GM21515 (cell line): Measurements from ENCODE around the gene EPB41L2.

Experiments used
- ATAC-seq: cut with Tn5 transposase; IDR thresholded peaks from one replicate; pipeline ENCODE4 v1.9.1; 2021; ENCODE audit not compliant: unreplicated experiment

EPB41L2 gene

GRCh38 chr6:131062241-131063027 is 611 bp downstream of the EPB41L2 start:
- no peak for ATAC-seq

- ATAC-seq: no peak
Measured at GRCh38 chr6:131061751-131062119, 1.3 kb downstream of the EPB41L2 start.

DNA sequence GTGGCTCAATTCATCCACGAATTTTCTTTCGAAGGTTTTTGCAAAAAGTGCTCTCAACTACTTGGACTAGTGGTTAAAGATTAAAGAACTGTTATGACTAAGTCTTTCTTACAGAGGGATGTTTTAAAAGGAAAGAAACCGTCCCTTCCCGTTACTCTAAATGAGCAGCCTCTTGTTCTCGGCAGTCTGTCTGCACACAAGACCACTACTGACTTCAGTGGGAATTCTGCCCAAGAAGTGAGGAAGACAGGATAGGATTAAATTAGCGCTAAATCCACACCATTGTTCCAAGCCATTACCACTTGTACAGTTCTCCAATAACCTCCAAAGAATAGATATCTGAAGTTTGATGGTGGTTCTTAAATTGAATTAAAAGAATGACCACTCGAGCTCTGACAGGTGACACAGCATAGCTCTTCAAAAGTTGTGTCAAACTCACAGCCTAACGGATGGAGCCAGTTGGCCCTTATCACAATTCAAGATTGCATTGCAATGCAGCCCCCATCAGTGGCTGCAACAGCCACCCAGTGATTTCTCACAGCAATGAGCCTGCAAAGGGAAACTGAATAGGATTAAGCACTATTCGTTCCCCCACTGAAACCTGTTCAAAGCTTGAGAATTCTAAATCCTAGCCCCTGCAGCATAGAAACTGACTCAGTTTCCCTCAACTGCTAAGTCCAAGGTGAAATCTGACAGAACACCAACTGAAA is 1.8 kb downstream of the EPB41L2 start:
- ATAC-seq: no peak

- no peak for ATAC-seq
Measured at GRCh38 chr6:131060311-131060710, 2.7 kb downstream of the EPB41L2 start.

- ATAC-seq: no peak
Measured at GRCh38 chr6:131059486-131059885, 3.6 kb downstream of the EPB41L2 start.

- no peak for ATAC-seq
Measured at GRCh38 chr6:131058236-131058635, 4.8 kb downstream of the EPB41L2 start.

DNA sequence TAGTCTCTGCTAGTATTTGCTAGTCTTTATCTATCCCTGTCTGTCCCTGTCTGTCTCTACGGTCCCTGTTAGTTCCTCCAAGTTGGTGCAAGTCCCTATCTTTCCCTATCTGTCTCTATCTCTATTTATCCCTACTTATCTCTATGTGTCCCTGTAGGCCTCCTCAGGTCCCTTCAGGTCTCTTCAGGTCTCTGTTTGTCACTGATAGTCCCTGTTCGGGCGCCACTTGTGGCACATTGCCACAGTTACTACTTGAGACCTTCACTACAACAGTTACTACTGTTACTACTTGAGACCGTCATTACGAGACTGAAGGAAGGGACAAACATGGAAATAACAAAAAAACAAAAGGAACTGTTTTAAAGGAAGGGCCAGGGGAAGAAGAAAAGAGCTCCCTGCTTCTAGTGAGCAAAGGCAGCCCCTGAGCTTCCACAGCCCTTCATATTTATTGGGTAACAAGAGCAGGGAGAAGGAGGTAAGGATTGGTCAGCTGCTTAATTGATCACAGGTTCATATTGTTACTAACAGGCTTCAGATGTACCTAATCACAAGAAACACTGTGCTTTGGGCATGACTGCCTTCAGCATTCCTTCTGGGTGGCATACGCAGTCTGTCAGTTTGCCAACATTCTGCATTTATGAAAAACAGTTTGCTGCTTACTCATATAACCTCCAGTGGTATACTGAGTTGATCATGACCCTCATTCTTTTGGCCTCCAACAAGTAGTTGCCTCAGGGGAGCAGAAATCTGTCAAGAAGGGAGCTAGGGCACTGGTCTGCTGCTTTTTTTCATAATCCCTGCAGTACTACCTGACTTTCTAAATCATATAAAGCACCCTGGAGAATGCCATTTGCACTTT is 8.4 kb downstream of the EPB41L2 start:
- no peak for ATAC-seq

DNA sequence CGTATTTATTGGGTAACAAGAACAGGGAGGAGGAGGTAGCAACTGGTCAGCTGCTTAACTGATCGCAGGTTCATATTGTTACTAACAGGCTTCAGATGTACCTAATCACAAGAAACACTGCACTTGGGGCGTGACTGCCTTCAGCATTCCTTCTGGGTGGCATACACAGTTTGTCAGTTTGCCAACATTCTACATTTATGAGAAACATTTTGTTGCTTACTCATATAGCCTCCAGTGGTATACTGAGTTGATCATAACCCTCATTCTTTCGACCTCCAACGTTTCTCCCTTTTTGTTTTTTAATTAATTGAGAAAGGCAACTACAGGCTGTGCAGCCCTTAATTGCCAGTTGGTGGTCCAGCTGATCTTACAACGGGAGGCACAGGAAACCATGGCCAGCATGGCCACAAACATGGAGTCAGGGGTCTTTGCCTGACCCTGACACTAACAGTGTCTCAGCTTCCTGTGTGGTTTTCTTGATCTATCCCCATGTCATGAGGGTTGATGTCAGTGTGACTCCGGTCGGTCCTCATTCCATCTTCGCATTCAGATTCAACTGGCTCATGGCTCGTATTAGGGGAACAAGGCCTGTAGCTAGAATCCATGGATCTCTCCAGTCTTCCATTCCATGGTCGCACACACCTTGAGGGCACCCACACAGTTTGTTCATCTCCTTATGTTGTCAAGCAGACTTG is 9.4 kb downstream of the EPB41L2 start:
- no peak for ATAC-seq

DNA sequence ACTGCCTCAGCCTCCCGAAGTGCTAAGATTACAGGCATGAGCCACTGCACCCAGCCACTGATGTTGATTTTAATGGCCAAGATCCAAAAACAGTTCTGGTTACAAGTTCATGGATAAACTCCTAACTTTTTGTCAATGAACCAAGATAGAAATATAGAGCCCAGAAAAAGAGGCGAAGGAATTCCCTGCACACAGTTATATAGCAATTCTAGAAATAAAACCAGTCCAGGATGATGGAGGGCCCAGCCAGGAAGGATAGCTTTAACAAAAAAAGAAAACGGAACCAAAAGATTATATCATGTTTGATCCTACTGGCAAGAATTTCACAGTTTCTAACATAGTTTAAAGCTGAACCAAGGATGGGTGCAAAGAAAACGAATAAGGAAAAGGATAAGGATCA is 10.9 kb downstream of the EPB41L2 start:
- ATAC-seq: no peak

DNA sequence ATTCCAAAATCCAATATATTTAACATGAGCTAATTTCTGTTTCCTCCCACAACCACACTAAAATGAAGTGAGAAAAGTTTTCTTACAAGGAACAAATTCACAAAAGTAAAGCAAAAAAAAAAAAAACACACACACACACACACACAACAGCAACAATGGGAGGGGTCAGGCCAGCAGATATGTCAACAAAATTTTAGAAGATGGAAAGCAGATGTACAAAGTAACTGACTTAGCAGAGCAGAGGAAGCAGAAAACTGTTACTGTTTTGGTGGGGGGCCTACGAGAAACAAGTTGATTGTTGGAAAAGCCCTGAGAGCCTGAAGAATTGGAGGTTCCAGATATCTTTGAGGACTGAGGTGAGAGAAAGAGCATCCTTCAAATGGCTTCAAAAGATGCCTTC is 11.7 kb downstream of the EPB41L2 start:
- ATAC-seq: no peak

GRCh38 chr6:131049608-131050007 is 13.4 kb downstream of the EPB41L2 start:
- no peak for ATAC-seq

GRCh38 chr6:131048933-131049515 is 14.0 kb downstream of the EPB41L2 start:
- ATAC-seq: no peak

DNA sequence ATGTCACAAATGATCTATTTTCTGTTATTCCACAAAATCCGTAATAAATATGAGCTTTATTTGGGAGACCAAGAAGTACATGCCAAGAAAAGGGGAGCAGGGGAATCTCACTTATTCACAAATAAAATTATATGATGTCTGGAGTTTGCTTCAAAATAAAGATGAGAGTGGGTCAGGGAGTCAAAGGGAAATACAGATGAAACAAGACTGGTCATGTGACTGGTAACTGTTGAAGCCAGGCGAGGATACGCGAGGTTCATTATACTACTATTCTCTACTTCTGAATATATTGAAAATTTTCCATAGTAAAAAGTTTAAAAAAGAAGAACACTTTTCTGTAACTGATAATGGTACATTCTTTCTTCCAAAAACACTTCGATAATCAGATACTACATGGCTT is 14.6 kb downstream of the EPB41L2 start:
- no peak for ATAC-seq

GRCh38 chr6:131045139-131045538 is 17.9 kb downstream of the EPB41L2 start:
- ATAC-seq: no peak

DNA sequence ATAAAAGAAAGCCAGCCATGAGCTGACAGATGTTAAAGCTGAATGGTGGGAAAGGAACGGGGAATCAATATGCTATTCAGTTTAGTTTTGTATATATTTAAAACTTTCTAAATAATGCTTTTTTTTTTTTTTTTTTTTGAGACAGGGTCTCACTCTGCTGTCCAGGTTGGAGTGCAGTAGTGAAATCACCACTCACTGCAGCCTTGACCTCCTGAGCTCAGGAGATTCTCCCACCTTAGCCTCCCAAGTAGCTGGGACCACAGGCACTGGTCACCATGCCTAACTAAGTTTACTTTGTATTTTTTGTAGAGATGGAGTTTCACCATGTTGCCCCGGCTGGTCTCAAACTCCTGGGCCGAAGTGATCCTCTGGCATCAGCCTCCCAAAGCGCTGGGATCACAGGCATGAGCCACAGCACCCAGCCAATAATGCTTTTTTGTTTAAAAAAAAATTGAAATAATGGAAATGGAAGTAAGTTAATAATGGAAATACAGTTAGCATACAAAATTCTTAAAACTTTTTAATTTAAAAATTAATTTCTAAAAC is 19.1 kb downstream of the EPB41L2 start:
- no peak for ATAC-seq

GRCh38 chr6:131042664-131043063 is 20.4 kb downstream of the EPB41L2 start:
- ATAC-seq: no peak

DNA sequence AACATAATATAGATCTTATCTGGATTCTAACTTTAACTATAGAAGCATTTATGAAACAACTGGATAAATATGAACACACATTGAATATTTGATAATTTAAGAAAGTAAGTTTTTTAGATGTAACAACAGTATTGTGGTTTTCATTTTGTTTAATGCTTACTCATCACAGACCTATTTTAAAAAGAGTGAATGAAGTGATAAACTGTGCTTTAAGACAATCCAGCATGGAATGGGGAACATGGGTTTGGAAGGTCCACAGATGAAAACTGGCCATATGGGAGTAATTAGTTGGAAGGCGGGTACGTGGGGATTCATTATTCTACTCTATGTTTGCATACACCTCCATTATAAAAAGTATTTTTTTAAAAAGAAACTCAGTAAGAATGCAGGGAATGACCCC is 21.2 kb downstream of the EPB41L2 start:
- no peak for ATAC-seq

DNA sequence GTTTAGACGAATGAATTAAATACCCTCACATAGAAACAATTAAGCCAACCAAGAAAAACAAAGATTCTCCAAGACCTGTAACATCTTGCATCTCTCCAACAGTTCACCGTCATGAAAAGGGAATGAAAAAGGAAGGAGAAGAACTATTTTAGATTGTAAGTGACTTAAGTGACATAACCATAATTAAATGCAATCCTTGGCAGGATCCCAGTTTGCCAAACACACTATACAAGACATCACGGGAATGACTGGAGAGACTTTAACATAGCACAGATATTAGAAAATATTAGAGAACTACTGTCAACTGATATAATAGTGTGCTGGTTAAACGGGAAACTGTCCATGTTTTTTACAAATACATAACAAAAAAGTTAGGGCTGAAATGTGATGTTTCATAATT is 22.2 kb downstream of the EPB41L2 start:
- no peak for ATAC-seq

DNA sequence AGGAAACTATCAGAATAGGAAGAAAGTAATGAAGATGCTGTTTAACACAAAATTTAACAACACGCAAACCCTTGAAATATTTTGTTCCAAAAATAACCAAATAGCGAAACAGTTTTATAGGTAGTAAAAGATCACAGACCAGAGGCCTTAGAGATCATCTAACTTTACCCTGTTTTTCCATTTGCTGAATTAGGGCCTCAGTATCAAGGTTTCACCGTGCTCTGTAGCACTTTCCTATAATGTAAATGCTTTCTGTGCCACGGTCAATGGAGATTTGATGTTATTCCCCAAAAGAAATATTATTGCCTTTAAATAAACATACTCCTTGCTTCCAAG is 23.7 kb downstream of the EPB41L2 start:
- ATAC-seq: no peak

- ATAC-seq: no peak
Measured at GRCh38 chr6:131038597-131039344, 24.3 kb downstream of the EPB41L2 start.
